Caco-2 (cell line): ENCODE results near the gene LONP2. TPM values are rescaled to one million over a fixed set of nuclear protein-coding genes. Genes with fewer than 3 reads are reported as not detected.

Experiments used
- BruUV-seq: library from RNA; stranded (reverse); fragments of 400-500 nt; replicated peaks from 2 replicates; lab custom pipeline; 2021; lab: Mats Ljungman, UMichigan
- CTCF ChIA-PET: fragments of 300-600 bp; sonication (Branson Sonifier 250); formaldehyde crosslinking; loops from one replicate; lab custom pipeline; 2022; ENCODE audit warnings: antibody characterized with exemption; lab: Charles Lee
- POLR2A ChIA-PET: fragments of 300-600 bp; sonication (Branson Sonifier 250); formaldehyde crosslinking; loops from one replicate; lab custom pipeline; 2022; ENCODE audit warnings: antibody characterized with exemption; lab: Charles Lee
- DNase-seq, 2 experiments: peaks; one replicate each; pipeline versions ENCODE4 v3.0.0 to v3.0.0-alpha.2; 2020 to 2022
- H3K27me3 ChIP-seq: replicated peaks from 2 replicates; pipeline ENCODE4 v1.6.0; 2011; ENCODE audit warnings: low read length; ENCODE audit not compliant: control insufficient read depth, insufficient read depth
- H3K36me3 ChIP-seq: 2 replicates; pipeline ENCODE4 v1.5.1; 2011; ENCODE audit warnings: low read length; ENCODE audit not compliant: control insufficient read depth, insufficient read depth
- H3K4me1 ChIP-seq: fragments of 250-450 bp; sonication (Bioruptor Pico); 2 replicates; pipeline ENCODE4 v1.5.1; 2020; ENCODE audit warnings: mild to moderate bottlenecking
- H3K4me3 ChIP-seq: 2 replicates; pipeline ENCODE4 v1.5.1; 2011; ENCODE audit warnings: low read depth, mild to moderate bottlenecking, control low read depth, low read length
- H3K9me3 ChIP-seq: fragments of 250-450 bp; sonication (Bioruptor Pico); 2 replicates; pipeline ENCODE4 v1.5.1; 2020; ENCODE audit warnings: mild to moderate bottlenecking, moderate library complexity
- H3K27ac Mint-ChIP-seq: one replicate; pipeline ENCODE4 v1.8.0; 2022; ENCODE audit warnings: mixed read lengths; ENCODE audit not compliant: unreplicated experiment
- H3K27me3 Mint-ChIP-seq: one replicate; pipeline ENCODE4 v1.8.0; 2022; ENCODE audit warnings: mixed read lengths; ENCODE audit not compliant: insufficient read depth, unreplicated experiment
- H3K36me3 Mint-ChIP-seq: one replicate; pipeline ENCODE4 v1.8.0; 2022; ENCODE audit warnings: mild to moderate bottlenecking, mixed read lengths; ENCODE audit not compliant: insufficient read depth, unreplicated experiment
- H3K4me1 Mint-ChIP-seq: one replicate; pipeline ENCODE4 v1.8.0; 2022; ENCODE audit warnings: low read depth, mixed read lengths; ENCODE audit not compliant: unreplicated experiment
- H3K4me3 Mint-ChIP-seq: one replicate; pipeline ENCODE4 v1.8.0; 2022; ENCODE audit warnings: mild to moderate bottlenecking, moderate library complexity, mixed read lengths; ENCODE audit not compliant: unreplicated experiment
- H3K9me3 Mint-ChIP-seq: one replicate; pipeline ENCODE4 v1.8.0; 2022; ENCODE audit warnings: mixed read lengths; ENCODE audit not compliant: unreplicated experiment
- CTCF ChIP-seq, 2 experiments: fragments of 200-600 bp in 1 of 2; IDR thresholded peaks; 1 replicate in 1 of 2; 2 replicates in 1 of 2; pipeline versions ENCODE4 v1.5.1 to v1.8.0; 2011 to 2022; ENCODE audit warnings: antibody characterized with exemption in 1 of 2, control low read depth in 1 of 2, inconsistent platforms in 1 of 2, low read depth in 1 of 2, low read length in 1 of 2, mild to moderate bottlenecking in 1 of 2, moderate library complexity in 1 of 2; ENCODE audit not compliant: insufficient read depth in 1 of 2, severe bottlenecking in 1 of 2, unreplicated experiment in 1 of 2
- intact Hi-C: fragments of 100-400 bp; cut with micrococcal nuclease; formaldehyde crosslinking; loops from one replicate; pipeline ENCODE4 v1.10.0; 2022; ENCODE audit not compliant: unreplicated experiment
- total RNA-seq: library from RNA; stranded (reverse); gene quantifications from 2 replicates; pipeline ENCODE4 v1.2.3, GENCODE V29; 2022

Gene LONP2
- total RNA-seq, 1 experiment from 2014 or later: 32.1 TPM

- Histone ChIP-seq H3K27me3 (no peaks in the 10 kb centered on the region), H3K36me3 (no peaks in the 10 kb centered on the region; the same call in 1 of the 2 replicates), H3K4me3 (no peak overlapping the region), H3K9me3 (no peaks in the 10 kb centered on the region), H3K4me1 (0 out of 2 replicates have a peak, but pooled peaks cover 4% of the 10 kb centered on the region)
- Mint-ChIP-seq H3K27me3 (no peaks in the 10 kb centered on the region), H3K27ac (no peak overlapping the region), H3K4me3 (no peak overlapping the region), H3K4me1 (no peaks in the 10 kb centered on the region), H3K9me3 (no peaks in the 10 kb centered on the region), H3K36me3 (peaks cover 26% of the 10 kb centered on the region)
- no TSS peak for BruUV-seq
- ChIA-PET CTCF (no interaction called here), POLR2A (no interaction called here)
- no peak for DNase-seq
- intact Hi-C loops: no loop called here
- no peak for TF ChIP-seq CTCF (IDR thresholded peaks at IDR 0.05; ENCODE audit: insufficient read depth in 1 of 2, low read depth in 1 of 2, low read length in 1 of 2, severe bottlenecking in 1 of 2, unreplicated experiment in 1 of 2)
Observed at GRCh38 chr16:48340054-48340453, 96.0 kb downstream of the LONP2 start.

GRCh38 chr16:48342591-48342990, 98.5 kb downstream of the LONP2 start:
- no peak overlapping the region for H3K27ac Mint-ChIP-seq
- no peaks in the 10 kb centered on the region for H3K9me3 ChIP-seq
- H3K4me3 Mint-ChIP-seq: no peak overlapping the region
- no peaks in the 10 kb centered on the region; the same call in 1 of the 2 replicates for H3K36me3 ChIP-seq
- ChIA-PET CTCF (no interaction called here), POLR2A (no interaction called here)
- TF ChIP-seq CTCF (IDR thresholded peaks at IDR 0.05; ENCODE audit: insufficient read depth in 1 of 2, low read depth in 1 of 2, low read length in 1 of 2, severe bottlenecking in 1 of 2, unreplicated experiment in 1 of 2): no peak
- H3K27me3 ChIP-seq: no peaks in the 10 kb centered on the region
- peaks cover 16% of the 10 kb centered on the region for H3K36me3 Mint-ChIP-seq
- H3K4me1 ChIP-seq: no peaks in the 10 kb centered on the region
- no peaks in the 10 kb centered on the region for H3K9me3 Mint-ChIP-seq
- DNase-seq: no peak
- H3K27me3 Mint-ChIP-seq: no peaks in the 10 kb centered on the region
- no TSS peak for BruUV-seq
- intact Hi-C loops: no loop called here
- H3K4me1 Mint-ChIP-seq: no peaks in the 10 kb centered on the region
- H3K4me3 ChIP-seq: no peak overlapping the region

- no peak for DNase-seq
- BruUV-seq: no TSS peak
- POLR2A ChIA-PET: no interaction called here
- Histone ChIP-seq H3K4me1 (no peaks in the 10 kb centered on the region), H3K9me3 (no peaks in the 10 kb centered on the region), H3K27me3 (no peaks in the 10 kb centered on the region), H3K36me3 (no peaks in the 10 kb centered on the region; the same call in 1 of the 2 replicates), H3K4me3 (no peak overlapping the region)
- Mint-ChIP-seq H3K36me3 (peaks cover 28% of the 10 kb centered on the region), H3K4me3 (no peak overlapping the region), H3K27ac (no peak overlapping the region), H3K27me3 (no peaks in the 10 kb centered on the region), H3K9me3 (no peaks in the 10 kb centered on the region), H3K4me1 (no peaks in the 10 kb centered on the region)
- no peak for TF ChIP-seq CTCF (IDR thresholded peaks at IDR 0.05; ENCODE audit: insufficient read depth in 1 of 2, low read depth in 1 of 2, low read length in 1 of 2, severe bottlenecking in 1 of 2, unreplicated experiment in 1 of 2)
- intact Hi-C loops: no loop called here
- CTCF ChIA-PET: no interaction called here
Observed at GRCh38 chr16:48347191-48347865, 103.2 kb downstream of the LONP2 start.
